Breast epithelium (tissue), 4 donors: Measurements from ENCODE around the gene BTC. TPM values are rescaled to one million over a fixed set of nuclear protein-coding genes. Genes with fewer than 3 reads are reported as not detected.

ENCODE experiments used
- DNase-seq, 2 donors: peaks; one replicate each; pipeline ENCODE4 v3.0.0-alpha.2; 2019; ENCODE audit warnings: low spot score in 2 of 2
- H3K27ac ChIP-seq, 2 donors: fragments of 200-600 bp; sonication (generic) in 1 of 2; one replicate each; pipeline ENCODE4 v1.5.1; 2016 to 2019; ENCODE audit warnings: mild to moderate bottlenecking in 1 of 2
- H3K27me3 ChIP-seq, 2 donors: fragments of 200-600 bp; sonication (generic) in 1 of 2; one replicate each; pipeline versions ENCODE4 v1.5.1 to v1.6.0; 2017 to 2019; ENCODE audit warnings: control low read depth in 1 of 2, mild to moderate bottlenecking in 1 of 2
- H3K36me3 ChIP-seq: fragments of 200-600 bp; one replicate; pipeline ENCODE4 v1.5.1; 2019
- H3K4me1 ChIP-seq, 2 donors: fragments of 200-600 bp; sonication (generic); one replicate each; pipeline ENCODE4 v1.5.1; 2016 to 2019; ENCODE audit warnings: control low read depth in 1 of 2
- H3K4me3 ChIP-seq, 3 donors: fragments of 200-600 bp; sonication (generic); 1 replicate in 2 of 3; 2 replicates in 1 of 3; pipeline ENCODE4 v1.5.1; 2016 to 2019; ENCODE audit warnings: mild to moderate bottlenecking in 3 of 3, moderate library complexity in 2 of 3
- H3K9me3 ChIP-seq, 2 donors: fragments of 200-600 bp; sonication (generic) in 1 of 2; one replicate each; pipeline ENCODE4 v1.5.1; 2016 to 2019; ENCODE audit warnings: control low read depth in 1 of 2
- POLR2A ChIP-seq: fragments of 450-650 bp; IDR thresholded peaks from one replicate; pipeline ENCODE4 v1.6.1; 2016; ENCODE audit warnings: antibody characterized with exemption, mild to moderate bottlenecking, moderate library complexity
- POLR2AphosphoS5 ChIP-seq, 3 donors: sonication (generic); formaldehyde crosslinking; IDR thresholded peaks; one replicate each; pipeline ENCODE4 v1.6.1; 2017; ENCODE audit warnings: antibody characterized with exemption in 3 of 3
- intact Hi-C: fragments of 100-400 bp; cut with DNase I; formaldehyde crosslinking; loops from one replicate; pipeline ENCODE4 v1.15.1; 2023; ENCODE audit warnings: low total_unique reads
- total RNA-seq, 3 donors: library from RNA; depleted of rRNA; stranded (reverse); fragments of >200 nt; gene quantifications; one replicate each; pipeline ENCODE4 v1.1.0, GENCODE V29; 2016
- TF ChIP-seq, protein P1 (sequence below), 3 donors: fragments of 450-650 bp; IDR thresholded peaks; one replicate each; pipeline ENCODE4 v1.5.1; 2016 to 2017; ENCODE audit warnings: antibody characterized with exemption in 3 of 3, mild to moderate bottlenecking in 3 of 3, moderate library complexity in 3 of 3

Gene BTC
- total RNA-seq, 3 donors from 2014 or later, result 2.3 to 6.1 (median 5.0) TPM

GRCh38 chr4:74758551-74759145 lies 35.7 kb downstream of the BTC start:
- Histone ChIP-seq H3K27ac (no peak overlapping the region), H3K9me3 (no peaks in the 10 kb centered on the region), H3K4me3 (no peak overlapping the region), H3K4me1 (peaks cover 0 to 3% of the 10 kb centered on the region in 2 donors), H3K36me3 (no peaks in the 10 kb centered on the region), H3K27me3 (no peaks in the 10 kb centered on the region)
- intact Hi-C loops, result loop anchor here (2.0 kb wide), 1 partner anchor 62 kb away; no protein-coding TSS in a partner anchor
- TF ChIP-seq, protein P1, sequence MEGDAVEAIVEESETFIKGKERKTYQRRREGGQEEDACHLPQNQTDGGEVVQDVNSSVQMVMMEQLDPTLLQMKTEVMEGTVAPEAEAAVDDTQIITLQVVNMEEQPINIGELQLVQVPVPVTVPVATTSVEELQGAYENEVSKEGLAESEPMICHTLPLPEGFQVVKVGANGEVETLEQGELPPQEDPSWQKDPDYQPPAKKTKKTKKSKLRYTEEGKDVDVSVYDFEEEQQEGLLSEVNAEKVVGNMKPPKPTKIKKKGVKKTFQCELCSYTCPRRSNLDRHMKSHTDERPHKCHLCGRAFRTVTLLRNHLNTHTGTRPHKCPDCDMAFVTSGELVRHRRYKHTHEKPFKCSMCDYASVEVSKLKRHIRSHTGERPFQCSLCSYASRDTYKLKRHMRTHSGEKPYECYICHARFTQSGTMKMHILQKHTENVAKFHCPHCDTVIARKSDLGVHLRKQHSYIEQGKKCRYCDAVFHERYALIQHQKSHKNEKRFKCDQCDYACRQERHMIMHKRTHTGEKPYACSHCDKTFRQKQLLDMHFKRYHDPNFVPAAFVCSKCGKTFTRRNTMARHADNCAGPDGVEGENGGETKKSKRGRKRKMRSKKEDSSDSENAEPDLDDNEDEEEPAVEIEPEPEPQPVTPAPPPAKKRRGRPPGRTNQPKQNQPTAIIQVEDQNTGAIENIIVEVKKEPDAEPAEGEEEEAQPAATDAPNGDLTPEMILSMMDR (IDR thresholded peaks at IDR 0.05), result no peak
- TF ChIP-seq POLR2A, result no peak
- no peak for TF ChIP-seq POLR2AphosphoS5 (IDR thresholded peaks at IDR 0.05)
- DNase-seq, result no peak

GRCh38 chr4:74757136-74757535 lies 37.2 kb downstream of the BTC start:
- no peak overlapping the region for H3K27ac ChIP-seq
- no peak overlapping the region for H3K4me3 ChIP-seq
- intact Hi-C loops, result no loop called here

GRCh38 chr4:74755486-74755885 lies 38.8 kb downstream of the BTC start:
- no peak for DNase-seq
- H3K9me3 ChIP-seq, result no peaks in the 10 kb centered on the region
- H3K27ac ChIP-seq, result no peak overlapping the region
- peaks cover 0 to 3% of the 10 kb centered on the region in 2 donors for H3K4me1 ChIP-seq
- intact Hi-C loops, result no loop called here
- H3K4me3 ChIP-seq, result no peak overlapping the region
- no peaks in the 10 kb centered on the region for H3K36me3 ChIP-seq
- H3K27me3 ChIP-seq, result no peaks in the 10 kb centered on the region
- TF ChIP-seq POLR2AphosphoS5 (IDR thresholded peaks at IDR 0.05) (no peak), POLR2A (no peak)
- TF ChIP-seq, protein P1 (IDR thresholded peaks at IDR 0.05), result no peak

More at GRCh38 chr4:74757136-74757535, 37.2 kb downstream of the BTC start:
- TF ChIP-seq, protein P1 (IDR thresholded peaks at IDR 0.05), result no peak
- TF ChIP-seq POLR2A (no peak), POLR2AphosphoS5 (IDR thresholded peaks at IDR 0.05) (no peak)
- H3K27me3 ChIP-seq, result no peaks in the 10 kb centered on the region
- no peaks in the 10 kb centered on the region for H3K9me3 ChIP-seq
- H3K36me3 ChIP-seq, result no peaks in the 10 kb centered on the region
- no peak for DNase-seq
- H3K4me1 ChIP-seq, result peaks cover 0 to 3% of the 10 kb centered on the region in 2 donors

- DNase-seq, result no peak
- no peaks in the 10 kb centered on the region for H3K27me3 ChIP-seq
- H3K4me1 ChIP-seq, result peaks cover 0 to 3% of the 10 kb centered on the region in 2 donors
- H3K9me3 ChIP-seq, result no peaks in the 10 kb centered on the region
- no peaks in the 10 kb centered on the region for H3K36me3 ChIP-seq
- TF ChIP-seq, protein P1 (IDR thresholded peaks at IDR 0.05), result no peak
- no peak for TF ChIP-seq POLR2A
- no peak for TF ChIP-seq POLR2AphosphoS5 (IDR thresholded peaks at IDR 0.05)
- H3K4me3 ChIP-seq, result no peak overlapping the region
- intact Hi-C loops, result no loop called here
- H3K27ac ChIP-seq, result no peak overlapping the region
Measured at GRCh38 chr4:74754218-74754617, 40.1 kb downstream of the BTC start.

DNA sequence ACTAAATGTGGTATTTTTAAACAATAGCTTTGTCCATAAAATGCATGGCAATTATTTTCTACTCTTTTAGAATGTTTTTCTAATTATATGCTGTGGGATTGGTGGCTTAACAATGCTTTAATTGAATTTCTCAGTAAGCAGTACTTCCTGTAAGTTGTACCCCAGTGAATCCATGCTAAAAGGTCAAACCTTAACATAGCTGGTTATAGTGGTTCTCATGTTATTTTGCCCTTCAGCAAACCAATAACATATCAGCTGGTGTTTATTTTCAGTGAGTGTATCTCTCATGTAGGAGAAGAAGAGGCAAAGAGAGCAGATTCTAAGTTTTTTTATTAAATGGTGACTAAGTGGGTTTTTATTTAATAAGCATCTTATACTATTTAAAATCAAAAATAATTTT lies 41.5 kb downstream of the BTC start:
- intact Hi-C loops, result no loop called here

More for the DNA sequence above, 41.5 kb downstream of the BTC start:
- no peak for DNase-seq
- Histone ChIP-seq H3K4me3 (no peak overlapping the region), H3K27me3 (no peaks in the 10 kb centered on the region), H3K9me3 (no peaks in the 10 kb centered on the region), H3K27ac (no peak overlapping the region), H3K4me1 (no peaks in the 10 kb centered on the region), H3K36me3 (no peaks in the 10 kb centered on the region)
- TF ChIP-seq, protein P1 (IDR thresholded peaks at IDR 0.05), result no peak
- TF ChIP-seq POLR2AphosphoS5 (IDR thresholded peaks at IDR 0.05) (no peak), POLR2A (no peak)
